HEK293 (cell line): Measurements from ENCODE around the gene CD2BP2.
A peak's percentile ranks its signal among the peaks of the same experiment; 100 is the strongest.
"Not testable (repeated sequence)": the region's sequence is repeated elsewhere in the genome, so short reads cannot be mapped to it uniquely, and the experiment has no call there.

Experiments
- SP2 ChIP-seq: fragments of 450-650 bp; formaldehyde crosslinking; IDR thresholded peaks from 2 replicates; pipeline ENCODE4 v1.5.1; 2016; ENCODE audit warnings: missing biosample characterization, missing genetic modification characterization
- YY1 ChIP-seq: fragments of 450-650 bp; formaldehyde crosslinking; IDR thresholded peaks from 2 replicates; pipeline ENCODE4 v1.5.1; 2018; ENCODE audit warnings: missing biosample characterization, missing genetic modification characterization
- ZBTB17 ChIP-seq: fragments of 450-650 bp; formaldehyde crosslinking; IDR thresholded peaks from 2 replicates; pipeline ENCODE4 v1.5.1; 2016; ENCODE audit warnings: missing biosample characterization, missing genetic modification characterization
- ZNF596 ChIP-seq: fragments of 450-650 bp; IDR thresholded peaks from 2 replicates; pipeline ENCODE4 v1.5.0; 2018; ENCODE audit warnings: missing biosample characterization, mild to moderate bottlenecking, missing genetic modification characterization, moderate library complexity
- TF ChIP-seq, protein P1 (sequence below): fragments of 450-650 bp; formaldehyde crosslinking; IDR thresholded peaks from 2 replicates; pipeline ENCODE4 v1.5.1; 2016; ENCODE audit warnings: missing biosample characterization, missing genetic modification characterization

DNA sequence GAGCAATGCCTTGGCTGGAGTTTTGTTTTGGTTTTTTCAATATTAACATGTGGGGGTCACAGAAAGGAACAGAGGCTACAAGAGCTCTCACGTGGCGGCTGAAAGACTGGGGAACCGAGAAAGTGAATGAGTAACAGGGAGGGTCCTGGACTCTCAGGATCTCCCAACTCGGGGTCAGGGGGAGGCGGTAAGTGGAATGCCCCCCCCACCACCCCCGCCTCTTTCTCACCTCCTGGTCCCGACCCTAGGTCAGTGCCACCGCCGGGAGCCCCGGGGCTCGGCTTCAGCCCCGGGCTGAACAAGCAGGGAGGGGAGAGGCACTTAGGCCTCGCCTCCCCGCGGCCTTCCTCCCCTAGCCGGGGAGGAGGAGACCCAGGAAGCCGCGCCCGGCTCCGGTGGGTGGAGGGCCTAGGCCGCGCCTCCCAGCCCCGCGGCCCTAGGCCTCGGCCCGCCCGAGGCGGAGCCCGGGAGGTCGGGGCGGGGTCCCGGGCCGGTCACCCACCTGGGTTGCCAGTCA is 20.6 kb downstream of the CD2BP2 start:
- TF ChIP-seq, protein P1, sequence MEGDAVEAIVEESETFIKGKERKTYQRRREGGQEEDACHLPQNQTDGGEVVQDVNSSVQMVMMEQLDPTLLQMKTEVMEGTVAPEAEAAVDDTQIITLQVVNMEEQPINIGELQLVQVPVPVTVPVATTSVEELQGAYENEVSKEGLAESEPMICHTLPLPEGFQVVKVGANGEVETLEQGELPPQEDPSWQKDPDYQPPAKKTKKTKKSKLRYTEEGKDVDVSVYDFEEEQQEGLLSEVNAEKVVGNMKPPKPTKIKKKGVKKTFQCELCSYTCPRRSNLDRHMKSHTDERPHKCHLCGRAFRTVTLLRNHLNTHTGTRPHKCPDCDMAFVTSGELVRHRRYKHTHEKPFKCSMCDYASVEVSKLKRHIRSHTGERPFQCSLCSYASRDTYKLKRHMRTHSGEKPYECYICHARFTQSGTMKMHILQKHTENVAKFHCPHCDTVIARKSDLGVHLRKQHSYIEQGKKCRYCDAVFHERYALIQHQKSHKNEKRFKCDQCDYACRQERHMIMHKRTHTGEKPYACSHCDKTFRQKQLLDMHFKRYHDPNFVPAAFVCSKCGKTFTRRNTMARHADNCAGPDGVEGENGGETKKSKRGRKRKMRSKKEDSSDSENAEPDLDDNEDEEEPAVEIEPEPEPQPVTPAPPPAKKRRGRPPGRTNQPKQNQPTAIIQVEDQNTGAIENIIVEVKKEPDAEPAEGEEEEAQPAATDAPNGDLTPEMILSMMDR (tag by site-specific recombination) = not testable (repeated sequence)
- TF ChIP-seq SP2; YY1 (tag by site-specific recombination); ZNF596 (tag by site-specific recombination): not testable (repeated sequence)
- TF ChIP-seq ZBTB17 (tag by site-specific recombination) = 0 out of 2 replicates have a peak, but pooled peaks have one; percentile 37
